K562 (cell line): ENCODE data around the gene CDC25B. TPM values are rescaled to one million over a fixed set of nuclear protein-coding genes. Genes with fewer than 3 reads are reported as not detected.

ENCODE experiments used
- CEBPG ChIP-seq, 3 experiments: fragments of 200-800 bp in 1 of 3; sonication (Bioruptor generic) in 1 of 3; sonication (generic) in 1 of 3; formaldehyde crosslinking in 1 of 3; IDR thresholded peaks in 2 of 3; conservative IDR thresholded peaks in 1 of 3; 2 replicates each; pipeline versions ENCODE4 v1.6.1 to v1.8.0; 2016 to 2022; ENCODE audit warnings: missing compliant biosample characterization in 2 of 3, missing genetic modification characterization in 2 of 3, mild to moderate bottlenecking in 1 of 3, missing genetic modification reagents in 1 of 3
- CREB1 ChIP-seq, 2 experiments: sonication (generic) in 1 of 2; formaldehyde crosslinking in 1 of 2; IDR thresholded peaks; 2 replicates each; pipeline versions ENCODE4 v1.6.1 to v1.8.0; 2012 to 2022; ENCODE audit warnings: inconsistent platforms in 1 of 2, mild to moderate bottlenecking in 1 of 2, missing genetic modification reagents in 1 of 2, moderate library complexity in 1 of 2
- FIP1L1 ChIP-seq: fragments of 200-400 bp; formaldehyde crosslinking; IDR thresholded peaks from 2 replicates; pipeline ENCODE4 v1.6.1; 2018; ENCODE audit warnings: mild to moderate bottlenecking, low read depth, low read length; ENCODE audit not compliant: poor library complexity, severe bottlenecking
- FOXA3 ChIP-seq, 2 experiments: fragments of 450-650 bp in 1 of 2; sonication (generic) in 1 of 2; formaldehyde crosslinking; IDR thresholded peaks in 1 of 2; conservative IDR thresholded peaks in 1 of 2; 2 replicates each; pipeline versions ENCODE4 v1.4.0 to v1.8.0; 2020 to 2022; ENCODE audit warnings: mild to moderate bottlenecking in 2 of 2, missing genetic modification reagents in 1 of 2
- FOXP1 ChIP-seq: sonication (generic); formaldehyde crosslinking; IDR thresholded peaks from 2 replicates; pipeline ENCODE4 v1.8.0; 2022; ENCODE audit warnings: mild to moderate bottlenecking, missing genetic modification reagents
- GATAD2B ChIP-seq: fragments of 450-650 bp; IDR thresholded peaks from 2 replicates; pipeline ENCODE4 v1.6.1; 2017; ENCODE audit warnings: mild to moderate bottlenecking, borderline replicate concordance
- HMGN3 ChIP-seq: IDR thresholded peaks from 2 replicates; pipeline ENCODE4 v1.6.1; 2011; ENCODE audit warnings: borderline replicate concordance, low read depth, mild to moderate bottlenecking, mixed read lengths, low read length; ENCODE audit not compliant: insufficient read length; ENCODE audit errors: extremely low read depth
- JUN ChIP-seq, 2 experiments: sonication (generic) in 1 of 2; formaldehyde crosslinking in 1 of 2; IDR thresholded peaks; 2 replicates each; pipeline versions ENCODE4 v1.6.1 to v1.8.0; 2012 to 2022; ENCODE audit warnings: borderline replicate concordance in 2 of 2, mild to moderate bottlenecking in 2 of 2, improper control_type of control experiment in 1 of 2, low read depth in 1 of 2, low read length in 1 of 2, missing genetic modification reagents in 1 of 2
- NR1H2 ChIP-seq: sonication (generic); formaldehyde crosslinking; IDR thresholded peaks from 2 replicates; pipeline ENCODE4 v1.4.0; 2020; ENCODE audit warnings: mild to moderate bottlenecking, missing genetic modification reagents
- RBM17 ChIP-seq: fragments of 200-400 bp; formaldehyde crosslinking; IDR thresholded peaks from 2 replicates; pipeline ENCODE4 v1.6.1; 2017; ENCODE audit warnings: low read depth, mild to moderate bottlenecking, low read length, borderline replicate concordance
- WHSC1 ChIP-seq: IDR thresholded peaks from one replicate; pipeline ENCODE4 v1.6.1; 2012; ENCODE audit warnings: low read length, control low read depth, inconsistent platforms
- ZC3H4 ChIP-seq: sonication (generic); formaldehyde crosslinking; IDR thresholded peaks from 2 replicates; pipeline ENCODE4 v1.9.0; 2021; ENCODE audit warnings: missing genetic modification reagents, borderline replicate concordance
- ZFX ChIP-seq: sonication (generic); formaldehyde crosslinking; IDR thresholded peaks from 2 replicates; pipeline ENCODE4 v1.8.0; 2022; ENCODE audit warnings: mild to moderate bottlenecking, missing genetic modification reagents, moderate library complexity
- ZNF146 ChIP-seq: IDR thresholded peaks from one replicate; pipeline ENCODE4 v1.6.1; 2018; ENCODE audit warnings: missing compliant biosample characterization; ENCODE audit not compliant: unreplicated experiment
- ZNF282 ChIP-seq: sonication (generic); formaldehyde crosslinking; IDR thresholded peaks from 2 replicates; pipeline ENCODE4 v1.8.1; 2023; ENCODE audit warnings: missing genetic modification reagents
- ZNF785 ChIP-seq: fragments of 250-450 bp; sonication (Bioruptor Pico); IDR thresholded peaks from 2 replicates; pipeline ENCODE4 v1.4.0; 2020; ENCODE audit warnings: mild to moderate bottlenecking
- polyA plus RNA-seq, 8 experiments: library from polyadenylated mRNA; depleted of rRNA in 4 of 8; stranded (reverse) in 5 of 8; unstranded in 3 of 8; fragments of >200 nt; fragmentation: Nextera tagmentation in 2 of 8; fragmentation: Illumina TruSeq in 1 of 8; extraction: Ambion mirVana in 2 of 8; extraction: Trizol in 1 of 8; gene quantifications; 2 replicates each; pipeline versions ENCODE4 v1.2.1 to v1.2.3, GENCODE V29; 2011 to 2014; ENCODE audit warnings: inconsistent platforms in 1 of 8, missing spikeins in 1 of 8
- total RNA-seq, 7 experiments: library from RNA; depleted of rRNA in 6 of 7; stranded (reverse); fragments of >200 nt in 6 of 7; fragmentation: Illumina TruSeq in 2 of 7; extraction: Trizol in 2 of 7; gene quantifications; 2 replicates each; pipeline versions ENCODE4 v1.2.1 to v1.2.3, GENCODE V29; 2011 to 2021; ENCODE audit warnings: low replicate concordance in 1 of 7
- TF ChIP-seq, protein P1 (sequence below): sonication (generic); formaldehyde crosslinking; IDR thresholded peaks from 2 replicates; pipeline ENCODE4 v1.8.0; 2022; ENCODE audit warnings: mild to moderate bottlenecking, missing genetic modification reagents
- TF ChIP-seq, protein P2 (sequence below): fragments of 450-650 bp; IDR thresholded peaks from 2 replicates; pipeline ENCODE4 v1.6.1; 2016; ENCODE audit warnings: antibody characterized with exemption
- TF ChIP-seq, protein P3 (sequence below): sonication (generic); formaldehyde crosslinking; IDR thresholded peaks from 2 replicates; pipeline ENCODE4 v1.8.1; 2023; ENCODE audit warnings: mild to moderate bottlenecking, missing genetic modification reagents, moderate library complexity

The CDC25B gene
- total and polyA plus RNA-seq, 9 of the 15 experiments (the other 6 are each of a cell fraction or from before 2014, with no cell fraction given): 2.3 to 35.7 (median 9.5) TPM

DNA sequence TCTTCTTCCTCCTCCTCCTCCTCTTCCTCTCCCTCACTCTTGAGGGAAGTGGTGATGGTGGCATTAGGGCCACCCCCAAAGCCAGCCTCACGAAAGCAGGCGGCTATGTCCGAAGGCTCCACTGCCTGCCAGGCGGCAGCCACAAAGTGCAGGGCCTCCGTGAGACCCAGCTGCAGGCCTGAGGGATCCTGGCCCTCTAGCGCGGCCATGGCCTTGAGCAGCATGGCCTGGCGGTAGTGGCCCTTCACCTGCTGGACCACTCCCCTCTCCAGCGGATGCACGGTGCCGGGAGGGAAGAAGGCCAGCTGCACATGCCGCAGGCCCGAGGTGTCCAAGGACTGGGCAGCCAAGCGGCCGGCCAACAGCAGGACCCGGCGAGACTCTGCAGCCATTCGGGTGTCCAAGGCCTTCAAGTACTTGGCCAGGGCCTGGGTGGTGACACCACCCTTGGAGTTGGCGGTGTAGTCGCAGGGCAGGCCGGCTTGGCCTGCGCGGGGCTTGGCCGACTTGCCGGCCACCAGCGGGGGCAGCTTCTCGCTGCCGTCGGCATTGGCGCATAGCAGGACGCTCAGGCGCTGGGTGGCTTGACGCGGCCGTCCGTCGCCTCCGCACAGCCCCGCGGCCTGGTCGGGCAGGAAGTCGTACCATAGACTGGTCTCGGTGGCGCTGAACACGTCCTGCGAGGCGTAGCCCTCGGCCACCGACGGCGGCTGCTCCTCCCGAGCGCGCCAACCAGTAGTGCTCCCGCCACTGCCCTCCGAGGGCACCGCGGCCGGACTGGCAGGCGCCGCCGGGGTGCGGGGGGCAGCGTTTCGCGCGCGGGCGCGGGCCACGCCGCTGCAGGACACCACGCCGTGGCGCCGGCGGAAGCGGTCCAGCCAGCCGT, 10.6 kb upstream of the CDC25B start (continued):
- TF ChIP-seq, protein P1, sequence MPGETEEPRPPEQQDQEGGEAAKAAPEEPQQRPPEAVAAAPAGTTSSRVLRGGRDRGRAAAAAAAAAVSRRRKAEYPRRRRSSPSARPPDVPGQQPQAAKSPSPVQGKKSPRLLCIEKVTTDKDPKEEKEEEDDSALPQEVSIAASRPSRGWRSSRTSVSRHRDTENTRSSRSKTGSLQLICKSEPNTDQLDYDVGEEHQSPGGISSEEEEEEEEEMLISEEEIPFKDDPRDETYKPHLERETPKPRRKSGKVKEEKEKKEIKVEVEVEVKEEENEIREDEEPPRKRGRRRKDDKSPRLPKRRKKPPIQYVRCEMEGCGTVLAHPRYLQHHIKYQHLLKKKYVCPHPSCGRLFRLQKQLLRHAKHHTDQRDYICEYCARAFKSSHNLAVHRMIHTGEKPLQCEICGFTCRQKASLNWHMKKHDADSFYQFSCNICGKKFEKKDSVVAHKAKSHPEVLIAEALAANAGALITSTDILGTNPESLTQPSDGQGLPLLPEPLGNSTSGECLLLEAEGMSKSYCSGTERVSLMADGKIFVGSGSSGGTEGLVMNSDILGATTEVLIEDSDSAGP (CRISPR knock-in tag): 0 out of 2 replicates have a peak, but pooled peaks have one; percentile 10
- TF ChIP-seq FOXA3 (CRISPR knock-in tag; conservative IDR thresholded peaks at IDR 0.05 in 1 of 2, IDR thresholded peaks at IDR 0.05 in 1 of 2) (peak in 1 of 2 experiments; percentile 40; a peak in 1 of 4 replicates), GATAD2B (0 out of 2 replicates have a peak, but pooled peaks have one; percentile 51), ZNF785 (CRISPR knock-in tag) (no peak), JUN (IDR thresholded peaks at IDR 0.05; ENCODE audit: borderline replicate concordance, low read depth, low read length) (no peak), JUN (CRISPR knock-in tag; IDR thresholded peaks at IDR 0.05; ENCODE audit: borderline replicate concordance) (peak; percentile 84; the same call in 1 of the 2 replicates), ZC3H4 (CRISPR knock-in tag) (peak; percentile 61; the same call in 1 of the 2 replicates), ZFX (peak; percentile 74), CEBPG (CRISPR knock-in tag; IDR thresholded peaks at IDR 0.05) (peak; percentile 37; the same call in 1 of the 2 replicates), CEBPG (tag; conservative IDR thresholded peaks at IDR 0.05 in 1 of 2, IDR thresholded peaks at IDR 0.05 in 1 of 2) (no peak), ZNF282 (CRISPR knock-in tag) (peak; percentile 48; the same call in 1 of the 2 replicates), NR1H2 (CRISPR knock-in tag) (0 out of 2 replicates have a peak, but pooled peaks have one; percentile 57), RBM17 (no peak), CREB1 (IDR thresholded peaks at IDR 0.05) (peak; percentile 49; the same call in 1 of the 2 replicates), CREB1 (CRISPR knock-in tag; IDR thresholded peaks at IDR 0.05) (peak; percentile 30; the same call in 1 of the 2 replicates), HMGN3 (no peak), FOXP1 (CRISPR knock-in tag) (peak; percentile 83), FIP1L1 (peak; percentile 50), WHSC1 (no peak), ZNF146 (no peak)
- TF ChIP-seq, protein P2, sequence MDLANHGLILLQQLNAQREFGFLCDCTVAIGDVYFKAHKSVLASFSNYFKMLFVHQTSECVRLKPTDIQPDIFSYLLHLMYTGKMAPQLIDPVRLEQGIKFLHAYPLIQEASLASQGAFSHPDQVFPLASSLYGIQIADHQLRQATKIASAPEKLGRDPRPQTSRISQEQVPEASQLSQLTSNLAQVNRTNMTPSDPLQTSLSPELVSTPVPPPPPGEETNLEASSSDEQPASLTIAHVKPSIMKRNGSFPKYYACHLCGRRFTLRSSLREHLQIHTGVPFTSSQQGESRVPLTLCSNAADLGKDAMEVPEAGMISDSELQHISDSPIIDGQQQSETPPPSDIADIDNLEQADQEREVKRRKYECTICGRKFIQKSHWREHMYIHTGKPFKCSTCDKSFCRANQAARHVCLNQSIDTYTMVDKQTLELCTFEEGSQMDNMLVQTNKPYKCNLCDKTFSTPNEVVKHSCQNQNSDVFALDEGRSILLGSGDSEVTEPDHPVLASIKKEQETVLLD: 0 out of 2 replicates have a peak, but pooled peaks have one; percentile 4
- TF ChIP-seq, protein P3, sequence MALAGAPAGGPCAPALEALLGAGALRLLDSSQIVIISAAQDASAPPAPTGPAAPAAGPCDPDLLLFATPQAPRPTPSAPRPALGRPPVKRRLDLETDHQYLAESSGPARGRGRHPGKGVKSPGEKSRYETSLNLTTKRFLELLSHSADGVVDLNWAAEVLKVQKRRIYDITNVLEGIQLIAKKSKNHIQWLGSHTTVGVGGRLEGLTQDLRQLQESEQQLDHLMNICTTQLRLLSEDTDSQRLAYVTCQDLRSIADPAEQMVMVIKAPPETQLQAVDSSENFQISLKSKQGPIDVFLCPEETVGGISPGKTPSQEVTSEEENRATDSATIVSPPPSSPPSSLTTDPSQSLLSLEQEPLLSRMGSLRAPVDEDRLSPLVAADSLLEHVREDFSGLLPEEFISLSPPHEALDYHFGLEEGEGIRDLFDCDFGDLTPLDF: no peak
